Natural killer cell (primary cell): ENCODE measurements around the gene KCNJ2. TPM values are rescaled to one million over a fixed set of nuclear protein-coding genes. Genes with fewer than 3 reads are reported as not detected.

Experiments used
- ATAC-seq, 3 donors: fragments of 150-1000 bp in 2 of 3; fragments of 200-7000 bp in 1 of 3; cut with Tn5 transposase; 1 replicate in 1 of 3; 2 replicates in 2 of 3; pipeline ENCODE4 v1.10.0; 2021; ENCODE audit warnings: mild to moderate bottlenecking in 2 of 3, moderate library complexity in 2 of 3
- DNase-seq, 2 donors: peaks; one replicate each; pipeline versions ENCODE4 v3.0.0 to v3.0.0-alpha.2; 2013 to 2021; ENCODE audit warnings: mixed read lengths in 1 of 2
- H3K27ac ChIP-seq: one replicate; pipeline ENCODE4 v1.5.1; 2013; ENCODE audit warnings: mild to moderate bottlenecking, low read length
- H3K27me3 ChIP-seq: one replicate; pipeline ENCODE4 v1.6.1; 2013; ENCODE audit warnings: low read length; ENCODE audit not compliant: control insufficient read depth, insufficient read depth
- H3K36me3 ChIP-seq: one replicate; pipeline ENCODE4 v1.6.1; 2013; ENCODE audit warnings: low read length; ENCODE audit not compliant: control insufficient read depth, insufficient read depth
- H3K4me1 ChIP-seq: one replicate; pipeline ENCODE4 v1.6.1; 2013; ENCODE audit warnings: low read length; ENCODE audit not compliant: control insufficient read depth, insufficient read depth
- H3K4me3 ChIP-seq: one replicate; pipeline ENCODE4 v1.5.1; 2013; ENCODE audit warnings: low read length
- H3K9me3 ChIP-seq: one replicate; pipeline ENCODE4 v1.6.1; 2013; ENCODE audit warnings: low read length; ENCODE audit not compliant: control insufficient read depth, insufficient read depth
- H3K27ac Mint-ChIP-seq, 2 donors: one replicate each; pipeline ENCODE4 v1.8.0; 2022; ENCODE audit warnings: mild to moderate bottlenecking in 2 of 2, mixed read lengths in 2 of 2, moderate library complexity in 1 of 2
- H3K27me3 Mint-ChIP-seq, 2 donors: one replicate each; pipeline ENCODE4 v1.8.0; 2022; ENCODE audit warnings: low read depth in 2 of 2, mixed read lengths in 2 of 2
- H3K36me3 Mint-ChIP-seq: one replicate; pipeline ENCODE4 v1.8.0; 2022; ENCODE audit warnings: mixed read lengths
- H3K4me1 Mint-ChIP-seq, 2 donors: one replicate each; pipeline ENCODE4 v1.8.0; 2022; ENCODE audit warnings: mixed read lengths in 2 of 2
- H3K4me3 Mint-ChIP-seq: one replicate; pipeline ENCODE4 v1.8.0; 2022; ENCODE audit warnings: mild to moderate bottlenecking, moderate library complexity, mixed read lengths
- H3K9me3 Mint-ChIP-seq, 2 donors: one replicate each; pipeline ENCODE4 v1.8.0; 2022; ENCODE audit warnings: mixed read lengths in 2 of 2
- WGBS: methylation state at CpG from one replicate; pipeline ENCODE4 v1.1.7; 2013; ENCODE audit warnings: missing lambda C conversion rate; ENCODE audit not compliant: insufficient coverage; 5-methylcytosine and 5-hydroxymethylcytosine counted together
- intact Hi-C: fragments of 100-400 bp; cut with micrococcal nuclease; formaldehyde crosslinking; loops from one replicate; pipeline ENCODE4 v1.14.2; 2022
- total RNA-seq, 4 donors: library from RNA; stranded (reverse); fragments of 120-200 nt in 1 of 4; gene quantifications; one replicate each; pipeline versions ENCODE4 v1.2.3 to v1.2.4, GENCODE V29; 2013 to 2022
- TF ChIP-seq, protein P1 (sequence below): fragments of 200-600 bp; IDR thresholded peaks from one replicate; pipeline ENCODE4 v1.8.0; 2022; ENCODE audit warnings: antibody characterized with exemption

The KCNJ2 gene
- total RNA-seq, 3 donors from 2014 or later (not counting 1 experiment from before 2014, with no cell fraction given): 0.14 to 2.5 TPM; not detected in 1

DNA sequence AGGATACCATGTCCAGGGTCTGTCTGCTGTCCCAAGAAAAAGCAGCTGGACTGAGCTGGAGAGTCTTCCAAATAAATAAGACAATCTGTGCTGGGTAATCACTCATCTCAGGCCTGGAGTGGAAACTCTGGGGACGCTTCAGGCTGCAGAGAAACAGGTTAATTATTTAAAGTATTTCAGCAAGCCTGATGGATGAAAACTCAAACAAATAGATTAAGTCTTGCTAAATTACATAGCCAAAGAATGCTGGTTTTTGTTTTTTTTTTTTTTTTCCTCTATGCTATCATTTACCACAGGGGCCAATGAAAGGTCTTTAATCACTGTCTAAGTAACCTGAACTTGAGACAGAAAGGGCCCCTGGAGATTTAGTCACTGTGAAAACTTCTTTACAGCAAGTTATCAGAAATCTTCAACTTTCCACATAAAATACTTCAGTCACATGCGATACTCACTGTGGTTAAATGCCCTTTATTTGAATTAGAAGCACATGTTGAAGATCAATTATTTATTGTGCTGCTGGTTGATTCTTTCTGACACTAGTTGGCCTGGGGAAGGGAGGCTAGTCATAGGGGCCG lies 31.0 kb upstream of the KCNJ2 start:
- H3K4me1 ChIP-seq: no peaks in the 10 kb centered on the region
- no peaks in the 10 kb centered on the region for H3K27me3 ChIP-seq
- Mint-ChIP-seq H3K9me3 (no peaks in the 10 kb centered on the region), H3K36me3 (no peaks in the 10 kb centered on the region), H3K27me3 (no peaks in the 10 kb centered on the region), H3K27ac (no peak overlapping the region), H3K4me1 (peaks cover 6 to 10% of the 10 kb centered on the region in 2 donors), H3K4me3 (no peak overlapping the region)
- TF ChIP-seq, protein P1, sequence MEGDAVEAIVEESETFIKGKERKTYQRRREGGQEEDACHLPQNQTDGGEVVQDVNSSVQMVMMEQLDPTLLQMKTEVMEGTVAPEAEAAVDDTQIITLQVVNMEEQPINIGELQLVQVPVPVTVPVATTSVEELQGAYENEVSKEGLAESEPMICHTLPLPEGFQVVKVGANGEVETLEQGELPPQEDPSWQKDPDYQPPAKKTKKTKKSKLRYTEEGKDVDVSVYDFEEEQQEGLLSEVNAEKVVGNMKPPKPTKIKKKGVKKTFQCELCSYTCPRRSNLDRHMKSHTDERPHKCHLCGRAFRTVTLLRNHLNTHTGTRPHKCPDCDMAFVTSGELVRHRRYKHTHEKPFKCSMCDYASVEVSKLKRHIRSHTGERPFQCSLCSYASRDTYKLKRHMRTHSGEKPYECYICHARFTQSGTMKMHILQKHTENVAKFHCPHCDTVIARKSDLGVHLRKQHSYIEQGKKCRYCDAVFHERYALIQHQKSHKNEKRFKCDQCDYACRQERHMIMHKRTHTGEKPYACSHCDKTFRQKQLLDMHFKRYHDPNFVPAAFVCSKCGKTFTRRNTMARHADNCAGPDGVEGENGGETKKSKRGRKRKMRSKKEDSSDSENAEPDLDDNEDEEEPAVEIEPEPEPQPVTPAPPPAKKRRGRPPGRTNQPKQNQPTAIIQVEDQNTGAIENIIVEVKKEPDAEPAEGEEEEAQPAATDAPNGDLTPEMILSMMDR: no peak
- H3K4me3 ChIP-seq: no peak overlapping the region
- intact Hi-C loops: no loop called here
- H3K27ac ChIP-seq: no peak overlapping the region
- DNase-seq (no peak), ATAC-seq (no peak)
- no peaks in the 10 kb centered on the region for H3K9me3 ChIP-seq
- no peaks in the 10 kb centered on the region for H3K36me3 ChIP-seq
- 87% methylated on average over 3 of the region's 3 CpGs for WGBS

DNA sequence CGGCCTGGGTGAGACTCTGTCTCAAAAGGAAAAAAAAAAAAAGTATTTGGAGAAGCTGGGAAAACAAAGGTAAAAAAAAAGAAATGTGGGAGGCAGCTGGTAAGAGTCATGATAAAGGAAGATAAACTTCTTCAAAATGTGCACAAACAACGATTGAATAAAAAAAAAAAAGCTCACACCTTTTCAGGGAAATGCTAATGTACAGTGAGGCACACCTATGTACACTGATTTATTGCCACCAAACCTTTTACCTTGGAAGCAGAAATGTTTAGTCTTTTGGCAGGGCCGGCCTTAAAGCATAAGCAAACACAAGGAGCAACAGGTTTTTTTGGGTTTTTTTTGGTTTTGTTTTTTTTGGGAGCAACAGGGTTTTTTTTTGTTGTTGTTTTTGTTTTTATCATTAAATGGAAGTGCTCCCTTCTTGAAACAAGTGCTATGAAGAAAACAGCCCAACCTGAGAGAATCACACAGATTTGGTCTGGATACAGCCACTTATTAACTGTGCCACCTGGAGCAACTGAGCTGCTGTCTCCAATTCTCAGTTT lies 29.8 kb upstream of the KCNJ2 start:
- no peak overlapping the region for H3K4me3 Mint-ChIP-seq
- no peaks in the 10 kb centered on the region for H3K27me3 Mint-ChIP-seq
- H3K9me3 Mint-ChIP-seq: no peaks in the 10 kb centered on the region
- peaks cover 6 to 10% of the 10 kb centered on the region in 2 donors for H3K4me1 Mint-ChIP-seq
- no peaks in the 10 kb centered on the region for H3K9me3 ChIP-seq
- no peak overlapping the region for H3K27ac ChIP-seq
- H3K4me1 ChIP-seq: no peaks in the 10 kb centered on the region
- DNase-seq: no peak
- TF ChIP-seq, protein P1: no peak
- WGBS: 87% methylated on average over 2 of the region's 3 CpGs
- H3K4me3 ChIP-seq: no peak overlapping the region
- H3K27ac Mint-ChIP-seq: no peak overlapping the region
- H3K36me3 Mint-ChIP-seq: no peaks in the 10 kb centered on the region
- intact Hi-C loops: no loop called here
- H3K36me3 ChIP-seq: no peaks in the 10 kb centered on the region
- no peak for ATAC-seq
- no peaks in the 10 kb centered on the region for H3K27me3 ChIP-seq

DNA sequence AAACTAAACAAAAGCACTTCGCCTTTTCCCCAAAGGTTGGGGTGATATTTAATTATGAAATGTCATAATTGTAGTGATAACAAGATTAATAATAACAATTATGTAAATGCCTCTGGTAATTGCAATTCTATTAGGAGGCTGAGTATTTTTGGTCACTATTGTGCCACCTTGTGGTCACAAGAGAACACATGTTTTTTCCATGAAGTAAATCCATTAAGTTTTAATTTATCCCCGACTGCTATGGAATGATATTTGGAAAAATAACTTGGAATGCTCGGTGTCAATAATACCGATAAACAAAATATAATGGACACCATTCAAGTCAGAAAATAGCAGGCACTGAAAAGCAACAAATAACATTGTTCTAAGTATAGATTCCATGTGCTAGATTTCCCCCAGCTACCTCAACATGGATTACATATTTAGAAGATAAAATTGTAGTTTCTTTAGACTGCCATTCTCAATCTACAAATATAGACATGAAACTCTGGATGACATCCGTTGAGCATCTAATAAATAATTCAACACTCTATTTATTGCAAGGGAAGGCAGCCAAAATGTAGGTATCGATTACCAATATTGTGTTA lies 25.0 kb upstream of the KCNJ2 start:
- intact Hi-C loops: loop anchor here (5.0 kb wide), 1 partner anchor 577 kb away; no protein-coding TSS in a partner anchor
- H3K36me3 ChIP-seq: no peaks in the 10 kb centered on the region
- ATAC-seq: no peak
- H3K9me3 Mint-ChIP-seq: no peaks in the 10 kb centered on the region
- TF ChIP-seq, protein P1: peak; percentile 30
- no peak overlapping the region for H3K27ac Mint-ChIP-seq
- DNase-seq: peak in 1 of 2 donors; percentile 26
- no peaks in the 10 kb centered on the region for H3K27me3 Mint-ChIP-seq
- H3K4me3 ChIP-seq: no peak overlapping the region
- no peaks in the 10 kb centered on the region for H3K4me1 Mint-ChIP-seq
- H3K27ac ChIP-seq: no peak overlapping the region
- no peak overlapping the region for H3K4me3 Mint-ChIP-seq
- no peaks in the 10 kb centered on the region for H3K9me3 ChIP-seq
- H3K27me3 ChIP-seq: no peaks in the 10 kb centered on the region
- no peaks in the 10 kb centered on the region for H3K36me3 Mint-ChIP-seq
- no peaks in the 10 kb centered on the region for H3K4me1 ChIP-seq
- 42% methylated on average over 3 of the region's 6 CpGs for WGBS
